GM18867 (cell line): ENCODE data around the gene ANO8.
A peak's percentile ranks its signal among the peaks of the same experiment; 100 is the strongest.
"Not testable (repeated sequence)": the region's sequence is repeated elsewhere in the genome, so short reads cannot be mapped to it uniquely, and the experiment has no call there.

Experiments
- ATAC-seq: cut with Tn5 transposase; IDR thresholded peaks from one replicate; pipeline ENCODE4 v1.9.1; 2021; ENCODE audit warnings: mild to moderate bottlenecking, moderate library complexity; ENCODE audit not compliant: unreplicated experiment

ANO8 gene

GRCh38 chr19:17334414-17335409 is at the start of gene ANO8:
Gene ANO8 (minus strand): TSS chr19:17334855. CDS start chr19:17334670, 185 bp downstream.
- peak; percentile 47 for ATAC-seq

- ATAC-seq, result no peak
These were observed 45.9 kb upstream of the ANO8 start for GRCh38 chr19:17380426-17381138.

- no peak for ATAC-seq
These were observed 44.6 kb upstream of the ANO8 start for GRCh38 chr19:17379221-17379631.

- no peak for ATAC-seq
These were observed 43.6 kb upstream of the ANO8 start for GRCh38 chr19:17378271-17378670.

- no peak for ATAC-seq
These were observed 42.4 kb upstream of the ANO8 start, which contains the start of gene PLVAP for GRCh38 chr19:17376935-17377600. Gene PLVAP (minus strand): TSS chr19:17377342. CDS start chr19:17377288, 54 bp downstream.

- ATAC-seq, result peak; percentile 85
These were observed 35.5 kb upstream of the ANO8 start for GRCh38 chr19:17370026-17370587.

GRCh38 chr19:17365361-17365760 is 30.7 kb upstream of the ANO8 start:
- no peak for ATAC-seq

- ATAC-seq, result not testable (repeated sequence)
These were observed 29.4 kb upstream of the ANO8 start for GRCh38 chr19:17363852-17364605.

GRCh38 chr19:17359905-17360800 is 25.5 kb upstream of the ANO8 start:
- no peak for ATAC-seq

- ATAC-seq, result no peak
These were observed 23.7 kb upstream of the ANO8 start for GRCh38 chr19:17358395-17358794.

- no peak for ATAC-seq
These were observed 23.1 kb upstream of the ANO8 start for GRCh38 chr19:17357724-17358123.

GRCh38 chr19:17357078-17357666 is 22.5 kb upstream of the ANO8 start:
- no peak for ATAC-seq

GRCh38 chr19:17353386-17353785 is 18.7 kb upstream of the ANO8 start:
- ATAC-seq, result no peak

- no peak for ATAC-seq
These were observed 18.1 kb upstream of the ANO8 start for GRCh38 chr19:17352608-17353280.

- no peak for ATAC-seq
These were observed 17.3 kb upstream of the ANO8 start for GRCh38 chr19:17351815-17352435.

GRCh38 chr19:17348700-17349099 is 14.0 kb upstream of the ANO8 start:
- ATAC-seq, result no peak

- ATAC-seq, result no peak
These were observed 13.2 kb upstream of the ANO8 start for GRCh38 chr19:17347877-17348276.

- no peak for ATAC-seq
These were observed 12.7 kb upstream of the ANO8 start for GRCh38 chr19:17347361-17347760.
